ENCODE results near the gene MAP4K1.

DNA sequence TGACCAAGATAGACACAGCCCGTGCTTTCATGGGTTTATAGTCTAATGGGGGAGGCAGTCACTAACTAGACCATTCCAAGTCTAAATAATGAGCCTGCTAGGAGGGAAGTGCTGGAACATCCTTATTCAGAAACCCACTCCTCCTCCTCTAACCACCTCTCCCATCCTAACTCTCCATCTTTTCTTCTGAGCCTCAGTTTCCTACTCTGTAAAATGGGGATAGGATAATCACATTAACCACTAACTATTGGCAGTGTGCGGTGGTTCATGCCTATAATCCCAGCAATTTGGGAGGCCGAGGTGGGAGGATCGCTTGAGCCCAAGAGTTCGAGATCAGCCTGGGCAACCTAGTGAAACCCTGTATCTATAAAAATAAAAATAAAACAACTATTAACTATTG is 68.7 kb downstream of the MAP4K1 start:
- TF ChIP-seq CTCF (IDR thresholded peaks at IDR 0.05), result no peak
- TF ChIP-seq POLR2A (IDR thresholded peaks at IDR 0.05; ENCODE audit: low read length), result no peak
- TF ChIP-seq TP53 (CRISPR knock-in tag; IDR thresholded peaks at IDR 0.05), result no peak
- no peak for TF ChIP-seq HDAC2 (IDR thresholded peaks at IDR 0.05)
- TF ChIP-seq ATOH8 (CRISPR knock-in tag; IDR thresholded peaks at IDR 0.05; ENCODE audit: low read depth), result no peak
- TF ChIP-seq EP300 (IDR thresholded peaks at IDR 0.05), result no peak
- TF ChIP-seq KDM5A (IDR thresholded peaks at IDR 0.05), result no peak
- no peak for TF ChIP-seq HOXB5 (CRISPR knock-in tag; IDR thresholded peaks at IDR 0.05)
- TF ChIP-seq BHLHE40 (IDR thresholded peaks at IDR 0.05; ENCODE audit: low read depth, low read length), result no peak
- TF ChIP-seq RAD21 (conservative IDR thresholded peaks at IDR 0.05 in 1 of 2, IDR thresholded peaks at IDR 0.05 in 1 of 2), result no peak
- no peak for TF ChIP-seq HEYL (CRISPR knock-in tag; IDR thresholded peaks at IDR 0.05)
- no peak for TF ChIP-seq FOSB (CRISPR knock-in tag; IDR thresholded peaks at IDR 0.05)
- no peak for TF ChIP-seq ZFP36 (IDR thresholded peaks at IDR 0.05; ENCODE audit: borderline replicate concordance, partially characterized antibody)
